ES-I3 (cell line): Measurements from ENCODE around the gene NME2.
"Not testable (repeated sequence)": the region's sequence is repeated elsewhere in the genome, so short reads cannot be mapped to it uniquely, and the experiment has no call there.

Experiments
- H3K36me3 ChIP-seq: 2 replicates; pipeline ENCODE4 v1.6.1; 2013; ENCODE audit warnings: mild to moderate bottlenecking, low read length, control low read depth, moderate library complexity; ENCODE audit not compliant: insufficient read depth
- H3K4me1 ChIP-seq: 2 replicates; pipeline ENCODE4 v1.6.1; 2013; ENCODE audit warnings: mild to moderate bottlenecking, control low read depth, low read length; ENCODE audit not compliant: insufficient read depth
- H3K9ac ChIP-seq: 2 replicates; pipeline ENCODE4 v1.6.1; 2013; ENCODE audit warnings: low read depth, mild to moderate bottlenecking, low read length, moderate library complexity
- H3K9me3 ChIP-seq: 2 replicates; pipeline ENCODE4 v1.6.1; 2013; ENCODE audit warnings: mild to moderate bottlenecking, low read length, moderate library complexity; ENCODE audit not compliant: control insufficient read depth, insufficient read depth

The NME2 gene

GRCh38 chr17:51165680-51166197 lies 472 bp upstream of the NME2 start:
- H3K9ac ChIP-seq: peak overlapping the region; percentile 99
- peaks cover 35% of the 10 kb centered on the region for H3K36me3 ChIP-seq
- no peaks in the 10 kb centered on the region for H3K9me3 ChIP-seq
- no peaks in the 10 kb centered on the region for H3K4me1 ChIP-seq

- Histone ChIP-seq H3K36me3 (peaks cover 31% of the 10 kb centered on the region), H3K9me3 (no peaks in the 10 kb centered on the region), H3K9ac (peak overlapping the region; percentile 99), H3K4me1 (no peaks in the 10 kb centered on the region)
Measured at GRCh38 chr17:51166987-51167931, 1.0 kb downstream of the NME2 start.

GRCh38 chr17:51169340-51169739 lies 3.1 kb downstream of the NME2 start:
- H3K4me1 ChIP-seq: no peaks in the 10 kb centered on the region
- H3K9ac ChIP-seq: no peak overlapping the region
- no peaks in the 10 kb centered on the region for H3K9me3 ChIP-seq
- peaks cover 31% of the 10 kb centered on the region for H3K36me3 ChIP-seq

- no peaks in the 10 kb centered on the region for H3K9me3 ChIP-seq
- peaks cover 34% of the 10 kb centered on the region for H3K36me3 ChIP-seq
- H3K9ac ChIP-seq: no peak overlapping the region
- H3K4me1 ChIP-seq: no peaks in the 10 kb centered on the region
Measured at GRCh38 chr17:51170736-51171135, 4.5 kb downstream of the NME2 start.

GRCh38 chr17:51172030-51172429 lies 5.8 kb downstream of the NME2 start:
- not testable (repeated sequence) for H3K4me1 ChIP-seq, H3K9me3 ChIP-seq, H3K9ac ChIP-seq
- peaks cover 36% of the 10 kb centered on the region for H3K36me3 ChIP-seq

GRCh38 chr17:51180486-51180885 lies 14.3 kb downstream of the NME2 start:
- Histone ChIP-seq H3K4me1 (no peaks in the 10 kb centered on the region), H3K9me3 (no peaks in the 10 kb centered on the region), H3K9ac (no peak overlapping the region), H3K36me3 (peaks cover 22% of the 10 kb centered on the region)

- Histone ChIP-seq H3K9ac (no peak overlapping the region), H3K9me3 (no peaks in the 10 kb centered on the region), H3K36me3 (peaks cover 18% of the 10 kb centered on the region; the same call in 1 of the 2 replicates), H3K4me1 (no peaks in the 10 kb centered on the region)
Measured at GRCh38 chr17:51184124-51184523, 17.9 kb downstream of the NME2 start.

GRCh38 chr17:51185763-51186332 lies 19.6 kb downstream of the NME2 start:
- Histone ChIP-seq H3K9me3 (no peaks in the 10 kb centered on the region), H3K9ac (no peak overlapping the region), H3K4me1 (no peaks in the 10 kb centered on the region), H3K36me3 (peaks cover 23% of the 10 kb centered on the region)

GRCh38 chr17:51188271-51188833 lies 22.1 kb downstream of the NME2 start:
- H3K9ac ChIP-seq: no peak overlapping the region
- H3K36me3 ChIP-seq: peaks cover 23% of the 10 kb centered on the region; the same call in 1 of the 2 replicates
- no peaks in the 10 kb centered on the region for H3K4me1 ChIP-seq
- H3K9me3 ChIP-seq: no peaks in the 10 kb centered on the region

GRCh38 chr17:51189162-51189561 lies 23.0 kb downstream of the NME2 start:
- H3K4me1 ChIP-seq: no peaks in the 10 kb centered on the region
- H3K9me3 ChIP-seq: no peaks in the 10 kb centered on the region
- H3K36me3 ChIP-seq: peaks cover 29% of the 10 kb centered on the region
- H3K9ac ChIP-seq: no peak overlapping the region

GRCh38 chr17:51189628-51190027 lies 23.4 kb downstream of the NME2 start:
- H3K4me1 ChIP-seq: no peaks in the 10 kb centered on the region
- no peaks in the 10 kb centered on the region for H3K9me3 ChIP-seq
- H3K36me3 ChIP-seq: peaks cover 29% of the 10 kb centered on the region
- no peak overlapping the region for H3K9ac ChIP-seq

- no peaks in the 10 kb centered on the region for H3K9me3 ChIP-seq
- peaks cover 29% of the 10 kb centered on the region for H3K36me3 ChIP-seq
- H3K9ac ChIP-seq: no peak overlapping the region
- H3K4me1 ChIP-seq: no peaks in the 10 kb centered on the region
Measured at GRCh38 chr17:51191895-51192294, 25.7 kb downstream of the NME2 start.

GRCh38 chr17:51197754-51198153 lies 31.5 kb downstream of the NME2 start:
- H3K9ac ChIP-seq: no peak overlapping the region
- H3K36me3 ChIP-seq: peaks cover 39% of the 10 kb centered on the region
- no peaks in the 10 kb centered on the region for H3K9me3 ChIP-seq

GRCh38 chr17:51200295-51200694 lies 34.1 kb downstream of the NME2 start:
- Histone ChIP-seq H3K9ac (no peak overlapping the region), H3K9me3 (no peaks in the 10 kb centered on the region), H3K4me1 (no peaks in the 10 kb centered on the region), H3K36me3 (peaks cover 44% of the 10 kb centered on the region)

More at GRCh38 chr17:51197754-51198153, 31.5 kb downstream of the NME2 start:
- no peaks in the 10 kb centered on the region for H3K4me1 ChIP-seq
